HFFc6 (cell line): ENCODE data around the gene SYT2. TPM values are rescaled to one million over a fixed set of nuclear protein-coding genes. Genes with fewer than 3 reads are reported as not detected.
"Not testable (repeated sequence)": the region's sequence is repeated elsewhere in the genome, so short reads cannot be mapped to it uniquely, and the experiment has no call there.

Experiments used
- DNase-seq: peaks from one replicate; pipeline ENCODE4 v3.0.0-alpha.2; 2018
- H3K27ac Mint-ChIP-seq: 2 replicates; pipeline ENCODE4 v1.8.0; 2020; ENCODE audit warnings: mild to moderate bottlenecking, mixed read lengths
- H3K27me3 Mint-ChIP-seq: 2 replicates; pipeline ENCODE4 v1.8.0; 2021; ENCODE audit warnings: mild to moderate bottlenecking, moderate library complexity, mixed read lengths; ENCODE audit not compliant: insufficient read depth
- H3K36me3 Mint-ChIP-seq: 2 replicates; pipeline ENCODE4 v1.8.0; 2021; ENCODE audit warnings: low read depth, mixed read lengths
- H3K4me1 Mint-ChIP-seq: 2 replicates; pipeline ENCODE4 v1.8.0; 2020; ENCODE audit warnings: low read depth, mixed read lengths
- H3K4me3 Mint-ChIP-seq: 2 replicates; pipeline ENCODE4 v1.8.0; 2020; ENCODE audit warnings: mild to moderate bottlenecking, moderate library complexity, mixed read lengths
- H3K9me3 Mint-ChIP-seq: 2 replicates; pipeline ENCODE4 v1.8.0; 2020; ENCODE audit warnings: mild to moderate bottlenecking, mixed read lengths
- CTCF ChIP-seq: fragments of 200-600 bp; sonication (generic); IDR thresholded peaks from 2 replicates; pipeline ENCODE4 v1.5.0; 2021; ENCODE audit warnings: antibody characterized with exemption, mild to moderate bottlenecking
- total RNA-seq, 6 experiments: library from RNA; stranded (reverse); fragmentation: NEBNext Ultra II Directional; extraction: Animal tissue kit (Norgen Biotek cat#: 25700); gene quantifications; 2 replicates in 1 of 6; 3 replicates in 5 of 6; pipeline ENCODE4 v1.2.3, GENCODE V29; 2021

Gene SYT2
- total RNA-seq, 6 experiments from 2014 or later = 0.03 TPM; not detected in 5

- Mint-ChIP-seq H3K4me3 (no peak overlapping the region), H3K4me1 (no peaks in the 10 kb centered on the region; the same call in 1 of the 2 replicates), H3K36me3 (no peaks in the 10 kb centered on the region), H3K27me3 (no peaks in the 10 kb centered on the region), H3K27ac (no peak overlapping the region), H3K9me3 (no peaks in the 10 kb centered on the region)
- no peak for DNase-seq
- TF ChIP-seq CTCF = no peak
Observed at GRCh38 chr1:202561240-202561639, 149.0 kb downstream of the SYT2 start.

GRCh38 chr1:202557662-202558061, 152.6 kb downstream of the SYT2 start:
- not testable (repeated sequence) for H3K36me3 Mint-ChIP-seq, H3K27me3 Mint-ChIP-seq, H3K9me3 Mint-ChIP-seq, H3K4me3 Mint-ChIP-seq, H3K27ac Mint-ChIP-seq, DNase-seq
- peaks cover 14% of the 10 kb centered on the region for H3K4me1 Mint-ChIP-seq

- H3K9me3 Mint-ChIP-seq, H3K4me3 Mint-ChIP-seq, DNase-seq, H3K27ac Mint-ChIP-seq, H3K36me3 Mint-ChIP-seq, H3K27me3 Mint-ChIP-seq: not testable (repeated sequence)
- H3K4me1 Mint-ChIP-seq = peaks cover 26% of the 10 kb centered on the region
Observed at GRCh38 chr1:202556037-202556436, 154.2 kb downstream of the SYT2 start.

- peaks cover 26% of the 10 kb centered on the region for H3K4me1 Mint-ChIP-seq
- H3K36me3 Mint-ChIP-seq, H3K27me3 Mint-ChIP-seq, DNase-seq, H3K4me3 Mint-ChIP-seq, H3K27ac Mint-ChIP-seq, H3K9me3 Mint-ChIP-seq: not testable (repeated sequence)
Observed at GRCh38 chr1:202554619-202555018, 155.6 kb downstream of the SYT2 start.

GRCh38 chr1:202553560-202554038, 156.7 kb downstream of the SYT2 start:
- DNase-seq = no peak
- TF ChIP-seq CTCF = no peak
- H3K4me3 Mint-ChIP-seq = no peak overlapping the region
- no peaks in the 10 kb centered on the region; the same call in 1 of the 2 replicates for H3K27me3 Mint-ChIP-seq
- H3K36me3 Mint-ChIP-seq = no peaks in the 10 kb centered on the region
- H3K27ac Mint-ChIP-seq = no peak overlapping the region
- no peaks in the 10 kb centered on the region for H3K9me3 Mint-ChIP-seq
- peaks cover 26% of the 10 kb centered on the region for H3K4me1 Mint-ChIP-seq

- H3K27ac Mint-ChIP-seq, H3K27me3 Mint-ChIP-seq, DNase-seq, H3K4me3 Mint-ChIP-seq, H3K9me3 Mint-ChIP-seq, H3K36me3 Mint-ChIP-seq: not testable (repeated sequence)
- H3K4me1 Mint-ChIP-seq = peaks cover 26% of the 10 kb centered on the region
Observed at GRCh38 chr1:202553078-202553477, 157.2 kb downstream of the SYT2 start.

GRCh38 chr1:202552615-202553014, 157.6 kb downstream of the SYT2 start:
- not testable (repeated sequence) for H3K36me3 Mint-ChIP-seq, H3K4me3 Mint-ChIP-seq, H3K9me3 Mint-ChIP-seq, DNase-seq, H3K27ac Mint-ChIP-seq, H3K27me3 Mint-ChIP-seq
- peaks cover 26% of the 10 kb centered on the region for H3K4me1 Mint-ChIP-seq

GRCh38 chr1:202551683-202552082, 158.6 kb downstream of the SYT2 start:
- Mint-ChIP-seq H3K4me3 (no peak overlapping the region), H3K27ac (no peak overlapping the region)

GRCh38 chr1:202550088-202550487, 160.2 kb downstream of the SYT2 start:
- H3K4me1 Mint-ChIP-seq = peaks cover 35% of the 10 kb centered on the region
- H3K9me3 Mint-ChIP-seq, H3K27ac Mint-ChIP-seq, H3K4me3 Mint-ChIP-seq, DNase-seq, H3K27me3 Mint-ChIP-seq, H3K36me3 Mint-ChIP-seq: not testable (repeated sequence)

More at GRCh38 chr1:202551683-202552082, 158.6 kb downstream of the SYT2 start:
- Mint-ChIP-seq H3K9me3 (no peaks in the 10 kb centered on the region), H3K27me3 (no peaks in the 10 kb centered on the region; the same call in 1 of the 2 replicates), H3K36me3 (no peaks in the 10 kb centered on the region), H3K4me1 (peaks cover 31% of the 10 kb centered on the region)
- TF ChIP-seq CTCF = no peak
- DNase-seq = no peak
